Inflammatory macrophage (primary cell): ENCODE measurements around the gene SLC39A1.
"Not testable (repeated sequence)": the region's sequence is repeated elsewhere in the genome, so short reads cannot be mapped to it uniquely, and the experiment has no call there.

ENCODE experiments used
- DNase-seq, 2 donors: peaks; one replicate each; pipeline ENCODE4 v3.0.0-alpha.2; 2020 to 2022
- total RNA-seq, 18 experiments: gene quantifications; one replicate each; lab custom pipeline; 2026; ENCODE audit warnings: mixed read lengths in 6 of 18, inconsistent platforms in 2 of 18; lab: John Stamatoyannopoulos, UW

The SLC39A1 gene, protein sequence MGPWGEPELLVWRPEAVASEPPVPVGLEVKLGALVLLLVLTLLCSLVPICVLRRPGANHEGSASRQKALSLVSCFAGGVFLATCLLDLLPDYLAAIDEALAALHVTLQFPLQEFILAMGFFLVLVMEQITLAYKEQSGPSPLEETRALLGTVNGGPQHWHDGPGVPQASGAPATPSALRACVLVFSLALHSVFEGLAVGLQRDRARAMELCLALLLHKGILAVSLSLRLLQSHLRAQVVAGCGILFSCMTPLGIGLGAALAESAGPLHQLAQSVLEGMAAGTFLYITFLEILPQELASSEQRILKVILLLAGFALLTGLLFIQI
- total RNA-seq = 0.65 to 2.3 (median 1.4) reads per million in 18 experiments

DNA sequence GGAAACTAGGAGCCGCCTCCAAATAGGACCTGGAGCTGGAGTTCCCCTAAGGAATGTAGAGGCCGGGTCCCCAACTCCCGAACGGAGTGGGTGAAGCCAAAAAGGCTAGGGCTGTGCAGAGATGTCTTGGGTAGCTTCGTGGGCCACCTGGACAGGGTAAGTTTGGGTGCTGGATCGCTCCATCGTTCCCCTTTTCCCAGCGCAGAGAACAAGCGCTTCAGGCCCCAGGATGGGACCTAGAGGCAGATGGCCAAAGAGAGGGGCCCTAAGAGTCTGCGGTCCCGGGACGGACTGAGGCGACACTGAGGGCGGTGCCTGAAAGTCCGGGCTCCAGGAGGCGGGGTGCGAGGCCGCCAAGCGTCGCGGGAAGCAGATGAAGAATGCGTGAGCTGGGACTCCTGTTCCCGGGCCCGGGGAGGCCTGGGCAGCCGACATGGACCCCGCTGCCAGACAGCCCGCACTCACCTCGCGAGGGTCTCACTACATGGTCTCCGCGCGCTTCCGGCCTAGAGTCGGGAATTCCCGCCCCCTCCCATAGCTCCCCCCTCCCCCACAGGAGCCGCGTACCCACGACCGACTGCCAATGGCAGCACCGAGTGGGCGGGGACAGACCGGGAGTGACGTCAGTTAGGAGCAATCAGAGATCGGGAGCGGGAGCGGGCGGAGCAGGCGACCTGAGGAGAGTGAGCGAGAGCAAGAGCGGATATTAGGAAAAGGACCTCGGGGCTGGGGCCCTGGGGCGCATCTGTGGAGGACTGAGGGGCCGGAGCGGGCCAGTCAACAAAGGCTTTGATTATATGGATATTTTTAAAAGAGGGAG lies at the start of gene SLC39A1:
Gene SLC39A1 (minus strand): TSS at position 508 of the 820 bp plus-strand sequence. CDS start 822 bp downstream, outside the sequence.
- peak; percentile 96 to 97 for DNase-seq

DNA sequence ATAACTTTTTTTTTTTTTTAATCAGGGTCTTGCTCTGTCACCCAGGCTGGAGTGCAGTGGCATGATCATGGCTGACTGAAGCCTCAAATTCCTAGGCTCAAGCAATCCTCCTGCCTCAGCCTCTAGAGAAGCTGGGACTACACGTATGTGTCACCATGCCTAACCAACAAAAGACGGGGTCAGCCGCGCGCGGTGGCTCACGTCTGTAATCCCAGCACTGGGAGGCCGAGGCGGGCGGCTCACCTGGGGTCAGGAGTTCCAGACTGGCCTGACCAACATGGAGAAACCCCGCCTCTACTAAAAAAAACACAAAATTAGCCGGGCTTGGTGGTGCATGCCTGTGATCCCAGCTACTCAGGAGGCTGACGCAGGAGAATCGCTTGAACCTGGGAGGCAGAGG lies 49.2 kb upstream of the SLC39A1 start:
- DNase-seq = not testable (repeated sequence)

DNA sequence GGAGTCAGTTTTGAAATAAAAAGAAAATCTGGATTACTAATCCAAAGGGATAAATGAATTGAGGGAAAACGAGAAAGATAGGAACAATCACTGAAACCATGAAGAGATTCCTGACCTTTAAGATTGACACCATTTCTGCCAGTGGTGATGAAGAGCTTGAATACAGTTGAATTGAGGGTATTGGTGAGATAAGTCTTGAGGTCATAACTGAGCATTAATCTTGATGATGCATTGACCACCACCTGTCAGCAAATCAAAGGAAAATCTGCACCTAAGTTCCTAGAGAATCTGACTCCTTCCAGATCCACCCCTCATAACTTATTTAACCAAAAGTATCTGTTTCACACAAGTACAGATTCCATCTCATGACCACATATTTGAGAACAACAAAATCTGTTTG lies 48.8 kb upstream of the SLC39A1 start:
- no peak for DNase-seq

DNA sequence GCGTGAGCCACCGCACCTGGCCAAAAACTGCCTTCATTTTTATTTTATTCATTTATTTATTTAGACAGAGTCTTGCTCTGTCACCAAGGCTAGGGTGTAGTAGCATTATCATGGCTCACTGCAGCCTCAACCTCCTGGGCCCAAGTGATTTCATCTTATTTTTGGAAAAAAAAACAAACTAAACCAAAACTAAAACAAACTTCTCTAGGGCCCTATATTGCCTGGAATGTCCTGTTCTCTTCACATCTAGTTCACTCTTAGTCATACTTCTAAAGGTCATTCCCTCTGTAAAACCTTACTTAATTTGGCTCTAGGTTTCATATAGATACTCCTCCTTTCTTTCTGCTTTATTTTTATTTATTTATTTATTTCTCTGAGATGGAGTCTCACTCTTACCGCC lies 42.8 kb upstream of the SLC39A1 start:
- DNase-seq = no peak

DNA sequence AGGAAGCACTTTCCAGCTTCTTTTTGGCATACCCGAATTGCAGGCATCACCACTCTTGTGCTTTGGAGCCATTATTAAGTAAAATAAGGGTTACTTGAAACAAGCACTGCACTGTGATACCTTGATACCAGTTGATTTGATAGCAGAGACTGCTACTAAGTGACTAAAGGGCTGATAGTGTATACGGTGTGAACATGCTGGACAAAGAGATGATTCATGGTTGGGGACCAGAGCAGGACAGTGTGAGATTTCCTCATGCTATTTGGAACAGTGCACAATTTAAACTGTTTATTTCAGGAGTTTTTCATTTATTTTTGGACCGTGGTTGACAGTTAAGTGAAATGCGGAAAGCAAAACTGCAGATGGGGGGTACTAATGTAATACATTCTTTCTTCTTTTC lies 37.1 kb upstream of the SLC39A1 start:
- DNase-seq = no peak

DNA sequence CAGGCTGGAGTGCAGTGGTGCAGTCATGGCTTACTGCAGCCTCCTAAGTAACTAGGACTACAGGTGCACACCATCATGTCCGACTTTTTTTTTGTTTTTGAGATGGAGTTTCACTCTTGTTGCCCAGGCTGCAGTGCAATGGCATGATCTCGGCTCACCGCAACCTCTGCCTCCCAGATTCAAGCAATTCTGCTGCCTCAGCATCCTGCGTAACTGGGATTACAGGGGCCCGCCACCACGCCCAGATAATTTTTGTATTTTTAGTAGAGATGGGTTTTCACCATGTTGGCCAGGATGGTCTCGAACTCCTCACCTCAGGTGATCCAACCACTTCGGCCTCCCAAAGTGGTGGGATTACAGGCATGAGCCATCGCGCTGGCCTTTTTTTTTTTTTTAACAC lies 33.5 kb upstream of the SLC39A1 start:
- DNase-seq = not testable (repeated sequence)

DNA sequence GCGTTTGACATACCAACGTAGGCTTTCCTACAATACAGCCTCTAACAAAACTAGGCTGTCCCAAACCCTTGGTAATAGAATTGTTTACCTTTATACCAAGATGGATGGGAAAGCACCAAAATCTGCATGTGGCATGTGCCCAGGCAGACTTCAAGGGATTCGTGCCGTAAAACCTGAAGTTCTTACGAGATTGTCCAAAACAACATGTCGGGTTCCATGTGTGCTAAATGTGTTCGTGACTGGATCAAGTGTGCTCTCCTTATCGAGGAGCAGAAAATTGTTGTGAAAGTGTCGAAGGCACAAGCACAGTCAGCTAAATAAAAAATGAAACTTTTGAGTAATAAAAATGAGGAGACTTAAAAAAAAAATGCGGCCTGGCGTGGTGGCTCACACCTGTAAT lies 32.3 kb upstream of the SLC39A1 start:
- DNase-seq = no peak

DNA sequence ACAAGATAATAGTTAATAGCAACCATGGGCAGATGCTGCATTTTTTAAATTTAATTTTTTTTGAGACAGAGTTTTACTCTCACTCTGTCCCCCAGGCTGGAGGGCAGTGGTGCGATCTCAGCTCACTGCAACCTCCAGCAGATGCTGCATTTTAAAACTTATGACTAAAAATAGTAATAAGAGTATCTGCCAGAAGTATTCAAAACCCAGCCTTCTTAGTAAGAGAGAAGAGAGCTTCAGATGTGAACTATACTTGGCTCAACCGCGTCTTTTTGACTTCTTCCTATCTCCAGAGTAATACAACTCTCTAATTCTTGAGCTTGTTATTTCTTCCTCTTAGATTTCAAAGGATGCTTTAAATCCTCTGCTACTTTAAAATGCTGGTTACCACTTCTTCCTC lies 31.9 kb upstream of the SLC39A1 start:
- DNase-seq = no peak

DNA sequence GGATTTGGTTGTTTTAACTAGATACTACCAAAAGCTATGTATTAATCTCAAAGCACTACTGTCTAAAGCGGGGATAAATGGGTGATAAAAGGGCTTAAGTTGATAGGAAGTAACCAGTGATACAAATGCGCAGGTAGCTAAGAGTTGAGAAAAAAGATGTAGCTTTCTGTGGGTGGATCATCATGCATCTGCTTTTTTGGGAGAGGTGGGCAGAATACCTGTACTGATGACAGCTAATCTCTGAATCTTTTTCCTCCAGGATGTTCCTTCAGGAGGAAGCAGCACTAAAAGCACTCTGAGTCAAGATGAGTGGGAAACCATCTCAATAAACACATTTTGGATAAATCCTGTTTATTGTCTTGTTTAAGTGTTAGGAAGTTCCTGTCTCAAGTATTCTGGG lies 28.5 kb upstream of the SLC39A1 start:
- no peak for DNase-seq

DNA sequence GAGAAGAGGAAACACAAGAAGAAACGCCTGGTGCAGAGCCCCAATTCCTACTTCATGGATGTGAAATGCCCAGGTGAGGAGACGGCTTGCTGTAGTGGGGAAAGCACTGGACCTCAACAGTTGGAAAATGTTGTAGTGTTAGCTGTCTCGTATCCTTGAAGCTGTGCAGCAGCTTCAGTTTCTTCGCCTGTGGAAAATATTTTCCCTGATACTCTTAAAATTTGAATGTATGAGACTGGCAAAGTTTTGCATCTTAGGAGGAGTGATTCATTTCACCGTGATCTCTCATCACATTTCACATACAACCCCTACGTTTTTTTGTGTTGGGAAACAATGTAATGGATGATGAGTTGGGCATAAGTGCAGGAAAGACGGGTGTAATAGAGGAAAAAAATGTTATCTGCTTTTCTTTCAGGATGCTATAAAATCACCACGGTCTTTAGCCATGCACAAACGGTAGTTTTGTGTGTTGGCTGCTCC lies 27.9 kb upstream of the SLC39A1 start:
- DNase-seq = no peak

DNA sequence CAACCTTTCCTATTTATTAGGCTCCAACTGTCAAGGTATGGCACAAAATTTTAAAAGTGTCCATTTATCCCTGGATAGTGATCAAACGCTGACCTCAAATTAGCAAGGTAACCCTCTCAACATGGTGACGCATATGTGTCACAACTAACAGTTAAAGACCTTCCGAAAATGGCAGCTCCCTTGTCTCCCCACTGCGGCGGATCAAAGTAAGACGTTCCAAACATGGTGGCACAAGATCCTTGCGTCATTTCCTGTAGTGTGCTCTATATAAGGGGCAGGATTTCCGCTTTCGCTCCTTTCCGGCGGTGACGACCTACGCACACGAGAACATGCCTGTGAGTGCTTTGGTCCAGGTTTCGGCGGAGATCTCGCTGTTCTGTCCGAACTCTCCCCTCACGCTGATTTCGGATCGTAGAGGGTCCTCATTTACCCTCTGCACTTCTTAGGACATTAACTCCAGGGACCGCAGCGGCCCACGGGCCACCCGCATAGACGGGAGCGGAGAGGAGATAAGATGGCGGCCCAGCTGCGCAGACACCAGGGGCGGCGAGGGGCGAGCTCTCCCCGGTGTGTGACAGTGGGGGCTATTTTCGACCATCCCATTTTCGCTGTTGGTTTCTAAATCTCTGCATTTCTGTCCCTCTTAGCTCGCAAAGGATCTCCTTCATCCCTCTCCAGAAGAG lies 27.3 kb upstream of the SLC39A1 start, which contains the start of gene RPS27:
Gene RPS27 (plus strand): TSS at position 295 of the 683 bp plus-strand sequence. CDS start 35 bp downstream, at position 330.
- peak; percentile 97 to 98 for DNase-seq

DNA sequence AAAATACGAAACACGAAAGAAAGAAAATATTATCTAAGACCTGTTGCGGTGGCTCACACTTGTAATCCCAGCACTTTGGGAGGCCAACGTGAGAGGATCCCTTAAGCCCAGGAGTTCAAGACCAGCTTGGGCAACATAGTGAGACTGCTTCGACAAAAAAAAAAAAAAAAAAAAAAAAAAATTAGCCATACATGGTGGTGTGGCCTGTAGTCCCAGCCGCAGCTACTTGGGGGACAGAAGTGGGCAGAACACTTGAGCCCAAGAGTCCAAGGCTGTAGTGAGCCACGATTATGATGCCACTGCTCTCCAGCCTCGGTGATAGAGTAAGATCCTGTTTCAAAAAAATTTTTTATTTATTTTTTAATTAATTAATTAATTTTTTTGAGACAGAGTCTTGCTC lies 24.3 kb upstream of the SLC39A1 start:
- no peak for DNase-seq

DNA sequence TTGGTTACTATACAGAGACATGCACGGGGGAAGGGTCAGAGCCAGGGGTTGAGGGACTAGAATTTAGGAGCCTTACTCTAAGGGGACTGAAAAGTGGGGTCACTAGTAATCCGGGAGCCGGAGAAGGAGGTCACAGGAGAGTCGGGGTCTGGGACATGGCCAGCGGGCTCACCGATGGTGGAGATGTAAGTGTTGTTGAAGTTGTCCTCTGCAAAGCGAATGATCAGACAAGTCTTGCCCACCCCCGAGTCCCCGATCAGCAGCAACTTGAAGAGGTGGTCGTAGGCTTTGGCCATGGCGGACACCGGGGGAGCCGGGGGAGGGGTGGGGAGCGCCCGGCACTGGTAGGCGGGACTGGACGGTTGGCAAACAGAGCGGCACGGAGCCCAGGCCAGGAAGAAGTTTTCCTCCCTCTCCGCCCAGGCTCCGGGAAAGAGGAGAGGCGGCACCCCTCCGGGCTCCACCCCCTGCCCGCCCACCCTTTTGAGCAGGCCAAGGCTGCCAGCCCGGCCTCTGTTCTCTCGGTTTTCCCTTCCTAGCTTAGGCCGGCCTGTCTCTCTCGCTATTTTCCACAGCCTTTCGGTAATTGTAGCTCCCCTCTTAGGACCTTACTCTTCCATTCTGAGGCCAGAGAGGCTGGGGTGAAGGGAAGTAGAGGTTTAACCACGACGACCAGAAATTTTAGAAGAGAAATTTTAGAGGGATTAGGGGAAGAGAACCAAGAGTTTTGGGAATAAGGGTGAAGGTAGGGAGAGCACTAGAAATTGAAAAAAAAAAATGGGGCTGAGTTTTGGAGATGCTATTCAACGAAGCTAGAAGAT lies 22.8 kb upstream of the SLC39A1 start, which contains the start of gene RAB13:
Gene RAB13 (minus strand): TSS at position 399 of the 821 bp plus-strand sequence. CDS start 103 bp downstream, at position 296.
- peak; percentile 60 to 77 for DNase-seq

DNA sequence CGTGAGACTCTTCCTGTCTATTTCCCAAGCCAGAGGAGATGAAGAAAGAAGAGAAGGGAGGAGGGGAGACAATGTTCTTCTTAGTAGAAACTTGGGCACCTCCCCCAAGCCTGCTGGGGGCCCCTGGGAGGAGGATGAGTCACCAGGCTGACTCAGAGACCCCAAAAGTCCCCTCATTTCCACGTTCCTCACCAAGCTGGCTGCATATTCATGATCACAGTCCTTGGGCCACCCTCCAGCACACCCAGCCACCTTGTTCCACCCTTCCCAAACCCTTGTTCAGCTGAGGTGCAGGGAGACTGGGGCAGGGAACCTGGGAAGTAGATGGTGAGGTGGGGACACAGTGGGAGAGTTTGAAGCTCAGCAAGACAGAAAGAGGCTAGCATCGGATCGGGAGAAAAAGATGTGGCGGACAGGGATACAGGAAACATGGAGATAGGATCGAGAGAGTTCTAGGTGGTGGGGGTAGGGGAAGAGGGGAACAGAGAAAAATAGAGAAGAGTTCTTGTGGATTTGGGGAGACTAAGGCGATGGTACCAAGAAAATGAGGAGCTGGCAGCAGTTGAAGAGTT lies 22.1 kb upstream of the SLC39A1 start:
- DNase-seq = peak; percentile 22 to 50

DNA sequence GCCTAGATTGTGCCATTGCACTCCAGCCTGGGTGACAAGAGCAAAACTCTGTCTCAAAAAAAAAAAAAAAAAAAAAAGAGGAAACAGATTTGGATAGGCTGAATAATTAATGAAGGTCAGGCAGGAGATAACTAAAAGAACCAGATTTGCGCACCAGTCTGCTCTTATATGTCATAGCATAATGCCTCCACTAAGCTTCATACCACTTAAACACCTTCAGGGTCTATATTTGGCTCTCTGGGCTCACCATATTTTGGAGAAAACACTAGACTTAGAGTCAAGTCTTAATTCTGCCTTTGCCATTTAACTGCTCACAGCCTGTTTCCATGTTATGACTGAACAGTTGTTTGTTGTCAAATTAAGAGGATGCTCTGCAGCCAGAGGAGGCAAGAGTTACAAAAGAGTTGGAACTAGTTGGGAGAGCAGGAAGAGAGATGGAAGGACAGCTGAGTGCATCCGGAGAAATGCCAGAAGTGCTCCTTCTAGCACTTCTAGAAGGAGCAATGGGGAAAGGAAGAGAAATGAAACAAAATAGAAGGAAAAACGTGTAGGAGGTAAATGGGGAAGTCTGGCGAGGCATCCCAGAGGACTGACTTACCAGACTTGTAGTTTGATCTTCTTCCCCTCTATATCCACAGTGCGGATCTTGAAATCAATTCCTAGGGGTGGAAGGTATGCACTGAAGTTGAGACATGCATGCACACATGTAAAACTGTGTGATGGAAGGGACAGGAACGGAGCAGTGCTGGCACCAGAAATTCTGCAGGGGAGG lies 21.0 kb upstream of the SLC39A1 start:
- DNase-seq = peak; percentile 17 to 27

DNA sequence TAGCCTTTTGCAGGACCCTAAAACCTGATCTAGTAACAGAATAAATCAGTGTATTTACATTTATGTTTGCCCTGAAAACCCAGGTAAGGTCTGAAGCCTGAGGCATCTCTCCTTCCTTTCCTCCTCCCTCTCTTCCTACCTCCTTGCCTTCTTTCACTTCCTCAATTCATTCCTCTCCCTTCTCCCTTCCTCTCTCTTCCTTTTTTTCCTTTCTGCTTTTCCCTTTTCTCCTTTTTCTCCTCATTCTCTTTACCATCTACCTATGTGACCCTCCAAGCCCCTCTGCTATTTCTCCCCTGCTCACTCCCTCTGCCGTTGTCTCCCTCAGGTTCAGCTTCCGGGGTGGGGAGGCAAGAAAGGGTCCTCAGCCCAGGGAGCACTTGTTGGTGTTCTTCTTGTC lies 18.4 kb upstream of the SLC39A1 start:
- not testable (repeated sequence) for DNase-seq

DNA sequence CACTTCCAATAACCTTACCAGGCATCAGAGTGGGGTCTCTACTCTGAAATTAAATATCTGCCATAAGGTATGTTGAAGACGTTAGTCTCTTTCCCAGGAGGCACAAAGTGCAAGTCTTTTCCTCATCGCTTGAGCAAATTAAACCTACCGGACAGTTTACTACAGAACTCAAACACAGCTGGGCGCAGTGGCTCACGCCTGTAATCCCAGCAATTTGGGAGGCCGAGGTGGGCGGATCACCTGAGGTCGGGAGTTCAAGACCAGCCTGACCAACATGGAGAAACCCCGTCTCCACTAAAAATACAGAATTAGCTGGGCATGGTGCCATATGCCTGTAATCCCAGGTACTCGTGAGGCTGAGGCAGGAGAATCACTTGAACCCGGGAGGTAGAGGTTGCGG lies 15.8 kb upstream of the SLC39A1 start:
- DNase-seq = not testable (repeated sequence)

DNA sequence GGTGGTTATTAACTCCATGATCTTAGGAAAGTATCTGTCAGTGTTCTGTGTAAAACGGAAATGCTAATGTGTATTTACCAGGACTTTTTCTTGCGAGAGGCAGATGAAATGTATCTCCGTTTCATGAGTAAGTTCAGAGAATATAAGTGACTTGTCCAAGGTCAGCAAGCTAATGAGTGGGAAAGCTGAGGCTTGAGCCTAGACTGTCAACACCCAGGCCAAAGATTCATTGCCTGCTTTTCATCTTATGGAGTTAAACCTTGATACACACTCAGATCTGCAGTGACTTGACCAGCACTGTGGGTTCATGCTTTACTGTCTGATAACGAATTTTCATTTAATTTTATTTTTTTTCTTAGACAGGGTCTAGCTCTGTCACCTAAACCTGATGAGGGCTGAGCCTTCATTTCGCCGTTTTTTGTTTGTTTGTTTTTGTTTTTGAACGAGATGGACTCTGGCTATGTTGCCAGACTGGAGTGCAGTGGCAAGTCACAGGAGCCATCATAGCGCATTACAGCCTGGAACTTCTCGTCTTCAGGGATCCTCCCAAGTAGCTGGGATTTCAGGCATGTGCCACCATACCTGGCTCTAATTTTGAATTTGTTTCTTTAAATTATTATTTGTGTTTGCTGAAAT lies 15.1 kb upstream of the SLC39A1 start:
- DNase-seq = no peak

DNA sequence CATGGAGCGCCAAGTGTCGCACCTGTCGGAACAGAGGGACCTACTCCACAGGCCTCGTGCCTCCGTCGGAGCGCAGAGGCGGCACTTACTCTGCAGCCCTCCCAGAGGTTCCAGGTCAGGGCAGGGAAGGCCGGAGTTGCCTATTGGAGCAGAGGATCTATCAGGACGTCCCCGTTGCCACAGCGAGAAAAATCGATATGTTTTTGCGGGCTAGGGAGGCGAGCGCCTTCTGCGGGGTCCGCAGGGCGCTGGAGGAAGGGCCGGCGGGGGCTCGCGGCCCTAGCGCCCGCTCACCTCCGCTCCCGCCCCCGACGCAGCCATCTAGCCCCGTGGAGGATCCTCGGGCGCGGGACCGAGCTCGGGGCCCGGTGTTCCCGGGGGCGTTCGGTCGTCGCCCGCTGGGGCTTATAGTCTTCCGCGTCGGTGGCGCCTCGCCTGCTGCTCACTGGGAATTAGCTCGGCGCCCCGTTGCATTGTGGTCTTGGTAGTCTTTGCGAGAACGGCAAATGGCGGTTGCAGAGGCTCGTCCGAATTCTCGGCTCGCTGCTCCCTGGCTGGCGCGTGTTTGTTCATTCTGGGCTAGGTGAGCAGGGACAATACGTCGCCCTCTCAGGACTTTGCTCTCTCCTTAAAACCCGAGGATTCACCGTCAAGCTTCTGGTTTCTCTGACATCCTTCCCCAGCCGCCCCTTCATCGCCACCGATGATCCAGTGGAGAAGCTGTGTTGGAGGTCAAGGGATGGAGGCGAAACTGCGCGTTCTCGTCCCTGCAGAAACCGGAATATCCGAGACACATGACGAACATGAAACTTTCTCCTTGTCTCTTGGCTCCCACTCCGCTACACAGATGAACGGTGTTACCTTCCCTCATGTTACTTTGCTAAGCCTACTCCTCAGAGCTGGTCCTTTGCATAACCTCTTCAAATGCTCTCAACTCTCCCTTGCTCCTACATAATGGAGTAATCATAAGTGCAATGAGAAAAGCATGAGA lies 14.2 kb upstream of the SLC39A1 start, which contains the start of gene JTB:
Gene JTB (minus strand): TSS at position 425 of the 991 bp plus-strand sequence. CDS start 422 bp downstream, at position 3.
- DNase-seq = peak; percentile 82 to 90
